ENCODE results near the gene GAA.

Gene GAA

DNA sequence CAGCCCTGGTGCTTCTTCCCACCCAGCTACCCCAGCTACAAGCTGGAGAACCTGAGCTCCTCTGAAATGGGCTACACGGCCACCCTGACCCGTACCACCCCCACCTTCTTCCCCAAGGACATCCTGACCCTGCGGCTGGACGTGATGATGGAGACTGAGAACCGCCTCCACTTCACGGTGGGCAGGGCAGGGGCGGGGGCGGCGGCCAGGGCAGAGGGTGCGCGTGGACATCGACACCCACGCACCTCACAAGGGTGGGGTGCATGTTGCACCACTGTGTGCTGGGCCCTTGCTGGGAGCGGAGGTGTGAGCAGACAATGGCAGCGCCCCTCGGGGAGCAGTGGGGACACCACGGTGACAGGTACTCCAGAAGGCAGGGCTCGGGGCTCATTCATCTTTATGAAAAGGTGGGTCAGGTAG lies 3.6 kb downstream of the GAA start:
- DNase-seq: no peak

DNA sequence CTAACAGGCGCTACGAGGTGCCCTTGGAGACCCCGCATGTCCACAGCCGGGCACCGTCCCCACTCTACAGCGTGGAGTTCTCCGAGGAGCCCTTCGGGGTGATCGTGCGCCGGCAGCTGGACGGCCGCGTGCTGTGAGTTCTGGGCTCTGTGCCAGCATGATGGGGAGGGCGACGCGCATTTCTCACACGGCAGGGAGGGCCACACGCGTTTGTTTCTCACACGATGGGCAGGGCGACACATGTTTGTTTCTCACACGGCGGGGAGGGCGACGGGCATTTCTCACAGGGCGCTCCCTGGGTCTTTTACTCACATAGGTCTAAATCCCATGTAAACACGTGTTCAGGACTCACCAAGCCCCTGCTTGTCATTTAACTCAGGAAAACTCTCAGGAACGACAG lies 4.4 kb downstream of the GAA start:
- DNase-seq: no peak

DNA sequence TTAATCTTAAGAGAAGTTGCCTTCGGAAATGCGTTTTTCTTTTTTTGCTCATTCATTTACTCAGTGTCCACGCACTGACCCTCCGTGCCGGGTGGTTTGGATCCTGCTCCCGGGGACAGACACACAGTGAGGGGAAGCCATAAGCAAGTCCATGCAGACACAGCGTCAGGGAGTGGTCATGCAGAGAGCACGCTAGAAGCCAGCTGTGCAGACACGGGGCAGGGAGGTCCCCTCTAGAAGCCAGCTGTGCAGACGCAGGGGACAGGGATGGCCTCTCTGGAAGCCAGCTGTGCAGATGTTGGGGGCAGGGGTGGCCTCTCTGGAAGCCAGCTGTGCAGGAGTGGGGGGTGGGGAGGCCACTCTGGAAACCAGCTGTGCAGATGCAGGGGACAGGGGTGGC lies 4.8 kb downstream of the GAA start:
- DNase-seq: no peak

DNA sequence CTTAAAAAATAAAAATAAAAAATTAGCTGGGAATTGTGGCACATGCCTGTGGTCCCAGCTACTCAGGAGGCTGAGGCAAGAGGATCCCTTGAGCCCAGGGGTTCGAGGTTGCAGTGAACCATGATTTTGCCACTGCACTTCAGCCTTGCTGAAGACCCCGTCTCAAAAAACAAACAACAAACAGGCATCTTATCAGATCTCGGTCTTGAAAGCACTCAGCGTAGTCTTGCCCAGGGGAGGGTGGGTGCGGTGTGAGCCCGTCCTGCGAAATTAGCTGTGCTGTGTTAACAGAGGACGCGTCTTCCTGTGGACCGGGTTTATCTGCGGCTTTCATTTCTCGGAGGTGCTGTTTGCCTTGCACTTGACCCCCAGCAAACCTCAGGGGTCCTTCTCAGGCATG lies 5.4 kb downstream of the GAA start:
- no peak for DNase-seq

DNA sequence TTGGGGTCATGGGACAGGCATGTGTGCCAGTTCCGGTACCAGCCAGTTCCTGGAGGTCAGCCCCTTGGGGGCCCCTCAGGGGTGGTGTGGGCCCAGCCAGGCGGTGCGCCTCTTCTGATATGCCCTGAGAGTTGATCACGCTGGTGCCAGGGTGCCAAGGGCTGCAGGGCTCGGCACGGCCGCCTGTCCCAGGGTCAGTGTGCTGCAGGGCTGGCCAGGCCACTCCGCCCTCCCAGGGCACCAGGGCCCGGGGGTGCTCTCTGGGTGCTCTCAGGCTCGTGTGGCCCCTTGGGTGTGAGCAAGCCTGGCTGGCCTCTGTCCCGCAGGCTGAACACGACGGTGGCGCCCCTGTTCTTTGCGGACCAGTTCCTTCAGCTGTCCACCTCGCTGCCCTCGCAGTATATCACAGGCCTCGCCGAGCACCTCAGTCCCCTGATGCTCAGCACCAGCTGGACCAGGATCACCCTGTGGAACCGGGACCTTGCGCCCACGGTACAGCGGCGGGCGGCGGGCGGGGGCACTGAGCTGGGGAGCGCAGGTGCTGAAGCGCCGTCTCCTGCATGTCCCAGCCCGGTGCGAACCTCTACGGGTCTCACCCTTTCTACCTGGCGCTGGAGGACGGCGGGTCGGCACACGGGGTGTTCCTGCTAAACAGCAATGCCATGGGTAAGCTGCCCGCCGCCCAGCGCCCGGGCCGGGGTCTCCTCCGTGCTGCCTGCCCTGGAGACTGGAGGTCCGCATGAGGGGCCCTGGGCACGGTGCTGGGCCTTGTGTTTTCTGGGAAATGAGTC lies 6.0 kb downstream of the GAA start:
- DNase-seq: no peak

DNA sequence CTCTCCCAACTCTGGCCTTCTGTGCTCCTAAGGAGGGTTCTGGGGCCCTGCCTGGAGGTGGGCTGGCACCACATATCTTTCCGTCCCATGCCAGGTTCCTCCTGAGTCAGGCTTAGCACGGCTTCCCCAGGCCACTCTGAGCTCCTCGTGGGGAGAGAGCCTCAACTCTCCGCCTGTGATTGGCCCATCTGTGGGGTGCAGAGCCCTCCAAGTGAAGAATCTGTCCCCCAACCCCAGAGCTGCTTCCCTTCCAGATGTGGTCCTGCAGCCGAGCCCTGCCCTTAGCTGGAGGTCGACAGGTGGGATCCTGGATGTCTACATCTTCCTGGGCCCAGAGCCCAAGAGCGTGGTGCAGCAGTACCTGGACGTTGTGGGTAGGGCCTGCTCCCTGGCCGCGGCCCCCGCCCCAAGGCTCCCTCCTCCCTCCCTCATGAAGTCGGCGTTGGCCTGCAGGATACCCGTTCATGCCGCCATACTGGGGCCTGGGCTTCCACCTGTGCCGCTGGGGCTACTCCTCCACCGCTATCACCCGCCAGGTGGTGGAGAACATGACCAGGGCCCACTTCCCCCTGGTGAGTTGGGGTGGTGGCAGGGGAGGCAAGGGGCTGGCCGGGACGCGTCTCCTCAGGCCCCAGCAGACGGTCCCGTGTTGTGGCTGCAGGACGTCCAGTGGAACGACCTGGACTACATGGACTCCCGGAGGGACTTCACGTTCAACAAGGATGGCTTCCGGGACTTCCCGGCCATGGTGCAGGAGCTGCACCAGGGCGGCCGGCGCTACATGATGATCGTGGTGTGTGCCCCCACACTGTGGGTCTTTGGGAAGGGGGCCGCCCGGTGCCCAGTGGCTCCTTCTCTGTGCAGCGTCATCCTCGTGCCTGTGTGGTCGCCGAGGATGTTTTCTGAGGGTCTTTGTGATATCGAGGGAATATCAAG lies 6.9 kb downstream of the GAA start:
- no peak for DNase-seq

DNA sequence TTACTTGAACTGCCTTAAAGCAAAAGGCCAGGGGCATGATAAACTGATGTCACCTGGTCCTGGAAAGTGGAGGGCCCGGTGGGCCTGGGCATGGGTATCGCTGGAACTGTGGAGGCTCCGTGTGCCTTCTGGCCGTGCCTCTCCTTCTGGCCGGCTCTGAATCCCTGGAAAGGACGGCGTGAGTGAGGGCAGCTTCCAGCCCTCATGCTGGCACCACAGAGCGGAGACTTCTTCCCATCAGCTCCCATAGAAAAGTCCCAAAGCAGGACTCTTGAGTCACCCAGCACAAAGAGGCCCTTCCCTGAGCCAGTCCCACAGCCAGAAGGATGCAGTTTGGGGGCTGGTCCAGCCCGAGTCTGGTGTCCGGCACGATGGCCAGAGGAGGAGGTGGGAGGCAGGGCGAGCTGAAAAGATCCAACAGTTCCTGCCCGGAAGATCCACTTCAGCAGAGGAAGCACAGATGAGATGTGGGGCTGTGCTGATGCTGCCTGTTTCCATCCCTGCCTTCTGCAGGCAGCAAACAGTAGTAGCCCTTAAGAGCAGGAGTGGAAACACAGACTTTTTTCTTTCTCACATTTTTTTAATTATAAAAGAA lies 7.8 kb downstream of the GAA start:
- no peak for DNase-seq

DNA sequence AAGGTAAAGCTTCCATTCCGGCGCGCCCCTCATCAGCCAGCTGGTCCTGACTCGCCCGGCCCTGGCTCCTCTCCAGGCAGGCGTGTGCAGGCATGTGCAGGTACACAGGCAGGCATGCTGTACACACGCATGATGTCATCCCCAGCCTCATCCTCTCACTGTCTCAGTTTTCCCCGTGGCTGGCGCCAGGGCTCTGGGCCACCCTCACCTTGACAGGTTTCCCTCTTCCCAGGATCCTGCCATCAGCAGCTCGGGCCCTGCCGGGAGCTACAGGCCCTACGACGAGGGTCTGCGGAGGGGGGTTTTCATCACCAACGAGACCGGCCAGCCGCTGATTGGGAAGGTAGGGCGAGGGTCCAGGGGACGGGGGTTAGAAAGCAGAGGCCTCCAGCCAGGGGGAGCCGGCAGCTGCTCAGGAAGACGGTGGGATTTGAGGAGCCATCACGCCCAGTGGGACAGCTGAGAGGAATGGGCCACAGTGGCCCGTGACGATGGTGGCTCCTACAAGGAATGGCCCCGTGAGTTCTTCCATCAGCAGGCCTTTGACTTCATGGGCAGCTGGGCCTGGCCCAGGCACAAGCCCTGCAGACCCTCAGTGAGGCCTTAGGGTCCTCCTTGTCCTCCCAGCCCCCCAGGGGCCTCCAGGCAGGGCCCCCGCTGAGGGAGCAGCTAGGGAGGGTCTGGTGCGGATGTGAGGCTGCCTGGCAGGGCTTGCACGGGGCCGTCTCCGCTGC lies 8.5 kb downstream of the GAA start:
- no peak for DNase-seq

DNA sequence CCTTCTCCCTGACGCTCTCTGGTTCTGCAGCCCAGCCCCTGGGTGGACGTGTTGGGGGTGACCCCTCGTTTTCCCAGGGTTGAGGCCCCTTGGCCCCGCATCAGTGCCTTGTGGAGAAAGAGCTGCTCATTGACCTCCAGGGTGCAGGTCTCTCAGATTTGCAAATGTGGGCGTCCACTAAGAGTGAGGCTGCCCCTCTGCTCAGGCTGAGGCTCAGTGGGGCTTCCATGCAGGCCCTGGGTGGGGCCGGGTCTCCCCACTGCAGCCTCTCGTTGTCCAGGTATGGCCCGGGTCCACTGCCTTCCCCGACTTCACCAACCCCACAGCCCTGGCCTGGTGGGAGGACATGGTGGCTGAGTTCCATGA lies 9.0 kb downstream of the GAA start:
- DNase-seq: no peak

DNA sequence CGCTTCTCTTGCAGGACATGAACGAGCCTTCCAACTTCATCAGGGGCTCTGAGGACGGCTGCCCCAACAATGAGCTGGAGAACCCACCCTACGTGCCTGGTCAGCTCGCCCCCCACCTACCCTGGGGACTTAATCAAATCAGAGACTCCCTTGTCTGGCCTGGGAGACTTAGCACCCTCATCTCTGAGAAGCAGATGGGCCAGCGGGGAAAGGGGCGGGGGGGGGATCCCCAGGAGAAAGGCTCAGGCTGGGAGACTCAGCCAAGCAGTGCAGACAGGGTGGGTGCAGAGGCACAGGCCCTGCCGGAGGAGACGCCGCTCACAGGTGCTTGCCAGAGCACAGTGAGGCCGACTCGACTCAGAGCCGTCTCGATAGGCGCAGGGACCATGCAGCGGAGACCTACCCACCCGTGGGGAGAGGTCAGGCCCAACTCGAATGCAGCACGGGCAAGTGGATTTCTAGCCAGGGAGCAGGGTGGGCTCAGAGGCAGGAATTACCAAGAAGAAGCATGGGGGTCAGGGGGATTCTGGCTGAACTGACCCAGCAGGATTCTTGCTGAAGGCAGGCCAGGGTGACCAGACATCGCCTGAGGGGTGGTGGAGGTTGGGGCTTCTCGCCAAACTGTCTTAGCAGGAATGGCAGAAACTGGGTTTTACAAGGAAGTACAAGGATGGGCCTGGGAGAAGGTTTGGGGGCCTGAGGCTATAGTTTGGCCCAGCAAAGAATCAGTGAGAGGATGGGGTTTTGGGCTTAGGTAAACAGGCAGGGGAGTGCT lies 9.7 kb downstream of the GAA start:
- DNase-seq: no peak

DNA sequence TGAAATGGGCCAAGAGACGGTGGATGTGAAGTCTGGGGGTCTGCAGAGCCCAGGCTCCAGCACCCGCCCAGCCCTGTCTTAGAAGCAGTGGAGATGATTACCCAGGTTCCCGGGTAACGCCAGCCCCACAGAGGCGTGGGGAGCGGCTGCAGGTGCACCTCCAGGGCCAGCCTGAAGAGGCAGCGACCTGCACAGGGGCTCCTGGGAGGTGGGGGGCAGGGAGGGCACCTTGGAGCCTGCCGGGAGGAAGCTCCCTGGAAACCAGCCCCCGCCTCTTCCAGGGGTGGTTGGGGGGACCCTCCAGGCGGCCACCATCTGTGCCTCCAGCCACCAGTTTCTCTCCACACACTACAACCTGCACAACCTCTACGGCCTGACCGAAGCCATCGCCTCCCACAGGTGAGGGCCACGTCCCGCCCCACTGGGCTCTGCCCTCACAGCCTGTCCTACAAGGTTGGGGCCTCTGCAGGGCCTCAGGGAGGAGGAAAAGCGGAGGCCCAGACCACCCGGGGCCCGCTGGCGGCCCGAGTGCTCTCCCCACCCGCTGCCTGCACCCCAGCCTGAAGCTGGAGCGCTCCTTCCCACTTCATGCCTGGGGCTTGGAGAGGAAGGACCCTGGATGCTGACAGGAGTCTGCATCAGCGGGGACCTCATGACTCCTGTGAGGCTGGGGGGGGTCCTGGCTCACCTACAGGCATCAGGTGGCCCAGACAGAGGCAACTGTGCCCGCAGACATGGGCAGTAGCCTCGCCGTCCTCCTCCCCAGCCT lies 10.5 kb downstream of the GAA start:
- no peak for DNase-seq

DNA sequence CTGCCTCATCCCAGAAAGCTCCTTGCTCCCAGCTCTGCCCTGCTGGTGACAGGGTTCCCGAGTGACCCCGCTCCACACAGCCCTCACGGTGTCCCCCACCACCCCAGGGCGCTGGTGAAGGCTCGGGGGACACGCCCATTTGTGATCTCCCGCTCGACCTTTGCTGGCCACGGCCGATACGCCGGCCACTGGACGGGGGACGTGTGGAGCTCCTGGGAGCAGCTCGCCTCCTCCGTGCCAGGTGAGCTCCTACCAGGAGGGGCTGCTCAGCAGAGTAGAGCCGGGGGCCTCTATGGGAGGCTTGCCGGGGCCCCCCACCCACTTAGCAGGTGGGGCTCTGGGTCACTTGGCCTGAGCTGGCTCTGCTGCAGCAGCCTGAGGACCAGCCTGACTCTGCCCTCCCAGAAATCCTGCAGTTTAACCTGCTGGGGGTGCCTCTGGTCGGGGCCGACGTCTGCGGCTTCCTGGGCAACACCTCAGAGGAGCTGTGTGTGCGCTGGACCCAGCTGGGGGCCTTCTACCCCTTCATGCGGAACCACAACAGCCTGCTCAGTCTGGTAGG lies 11.2 kb downstream of the GAA start:
- DNase-seq: no peak

DNA sequence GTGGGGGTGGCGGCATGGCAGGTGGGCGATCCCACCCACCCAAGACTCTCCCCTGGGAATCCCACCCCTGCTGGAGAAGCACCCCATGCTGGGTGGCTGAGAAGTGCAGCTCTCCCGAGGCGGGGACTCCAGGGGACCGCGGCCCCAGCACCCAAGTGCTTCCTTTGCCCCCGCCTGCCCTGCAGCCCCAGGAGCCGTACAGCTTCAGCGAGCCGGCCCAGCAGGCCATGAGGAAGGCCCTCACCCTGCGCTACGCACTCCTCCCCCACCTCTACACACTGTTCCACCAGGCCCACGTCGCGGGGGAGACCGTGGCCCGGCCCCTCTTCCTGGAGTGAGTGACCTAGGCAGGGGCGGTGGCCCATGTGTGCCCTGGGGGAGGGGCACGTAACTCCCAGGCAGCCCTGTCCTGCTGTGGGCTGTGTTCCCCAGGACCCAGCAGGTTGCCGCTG lies 11.7 kb downstream of the GAA start:
- DNase-seq: no peak

DNA sequence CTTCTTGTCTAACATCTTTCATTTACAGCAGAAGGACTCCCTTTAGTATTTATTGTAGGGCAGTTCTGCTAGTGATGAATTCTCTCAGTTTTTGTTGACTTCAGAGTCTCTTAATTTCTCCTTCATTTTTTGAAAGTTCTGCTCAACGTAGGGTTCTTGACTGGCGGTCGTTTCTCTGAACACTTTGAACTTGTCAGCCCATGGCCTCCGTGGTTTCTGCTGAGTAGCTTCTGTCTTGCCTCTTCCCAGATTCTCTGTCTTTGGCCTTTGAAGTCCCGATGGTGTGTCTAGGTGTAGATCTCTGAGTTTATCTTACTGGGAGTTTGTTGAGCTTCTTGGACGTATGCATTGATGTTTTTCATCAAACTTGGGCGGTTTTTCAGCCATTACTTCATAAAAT lies 13.4 kb downstream of the GAA start:
- no peak for DNase-seq

DNA sequence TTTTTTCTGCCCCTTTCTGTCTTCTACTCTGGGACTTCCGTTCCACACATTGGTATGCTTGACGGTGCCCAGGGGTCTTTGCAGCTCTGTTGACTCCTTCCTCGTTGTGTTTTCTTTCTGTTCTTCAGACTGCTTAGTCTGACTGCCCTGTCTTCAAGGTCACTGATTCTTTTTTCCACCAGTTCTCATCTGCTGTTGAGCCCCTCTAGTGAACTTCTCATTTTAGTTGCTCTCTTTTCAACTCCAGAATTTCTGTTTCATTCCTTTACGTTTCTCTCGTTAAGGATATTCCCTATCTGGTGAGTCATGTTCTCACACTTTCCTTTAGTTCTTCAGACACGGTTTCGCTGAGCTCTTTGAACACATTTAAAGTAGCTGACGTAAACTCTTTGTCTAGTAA lies 13.8 kb downstream of the GAA start:
- no peak for DNase-seq

DNA sequence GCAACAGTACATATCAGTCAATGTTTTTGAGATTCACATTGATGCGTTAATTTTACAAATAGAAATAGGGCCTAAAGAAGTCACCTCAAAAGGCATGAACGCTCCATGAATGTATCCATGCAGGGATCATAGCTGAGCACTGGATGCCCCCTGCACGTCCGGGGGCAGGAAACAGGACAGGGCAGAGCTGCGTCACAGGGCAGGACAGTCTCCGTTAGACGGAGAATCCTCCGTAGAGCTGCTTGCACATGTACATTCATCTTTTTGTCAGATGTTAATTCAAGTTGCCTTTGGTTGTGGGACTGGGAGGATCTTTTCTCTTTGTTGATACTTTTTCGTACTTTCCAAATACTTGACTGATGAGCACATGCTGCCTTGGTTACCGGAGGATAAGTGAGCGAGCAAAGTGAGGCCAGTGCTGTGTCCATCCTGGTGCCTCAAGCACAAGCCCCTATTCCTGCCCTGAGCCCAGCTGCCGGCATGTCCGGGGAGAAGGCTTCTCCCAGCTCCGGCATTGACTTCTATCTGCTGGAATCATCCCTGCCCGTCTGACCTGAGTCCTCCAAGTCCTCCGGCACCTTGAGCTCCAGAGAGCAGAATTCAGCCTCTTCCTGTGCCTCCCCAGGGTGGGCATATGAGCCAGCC lies 15.0 kb downstream of the GAA start:
- DNase-seq: no peak

DNA sequence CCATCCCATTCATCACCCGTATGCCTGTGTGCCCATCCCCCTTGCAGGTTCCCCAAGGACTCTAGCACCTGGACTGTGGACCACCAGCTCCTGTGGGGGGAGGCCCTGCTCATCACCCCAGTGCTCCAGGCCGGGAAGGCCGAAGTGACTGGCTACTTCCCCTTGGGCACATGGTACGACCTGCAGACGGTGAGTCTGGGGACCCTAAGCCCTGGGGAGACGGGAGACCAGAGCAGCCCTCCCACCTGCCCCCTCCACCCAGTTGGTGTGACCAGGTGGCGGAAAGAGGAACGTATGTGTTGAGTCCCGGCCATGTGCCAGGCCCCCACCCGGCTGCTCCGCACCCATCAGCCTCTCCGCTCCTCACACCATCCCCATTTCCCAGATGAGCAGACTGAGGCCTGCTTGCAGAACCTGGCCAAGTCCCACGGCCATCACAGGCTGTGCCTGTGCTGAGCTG lies 15.6 kb downstream of the GAA start:
- DNase-seq: no peak

DNA sequence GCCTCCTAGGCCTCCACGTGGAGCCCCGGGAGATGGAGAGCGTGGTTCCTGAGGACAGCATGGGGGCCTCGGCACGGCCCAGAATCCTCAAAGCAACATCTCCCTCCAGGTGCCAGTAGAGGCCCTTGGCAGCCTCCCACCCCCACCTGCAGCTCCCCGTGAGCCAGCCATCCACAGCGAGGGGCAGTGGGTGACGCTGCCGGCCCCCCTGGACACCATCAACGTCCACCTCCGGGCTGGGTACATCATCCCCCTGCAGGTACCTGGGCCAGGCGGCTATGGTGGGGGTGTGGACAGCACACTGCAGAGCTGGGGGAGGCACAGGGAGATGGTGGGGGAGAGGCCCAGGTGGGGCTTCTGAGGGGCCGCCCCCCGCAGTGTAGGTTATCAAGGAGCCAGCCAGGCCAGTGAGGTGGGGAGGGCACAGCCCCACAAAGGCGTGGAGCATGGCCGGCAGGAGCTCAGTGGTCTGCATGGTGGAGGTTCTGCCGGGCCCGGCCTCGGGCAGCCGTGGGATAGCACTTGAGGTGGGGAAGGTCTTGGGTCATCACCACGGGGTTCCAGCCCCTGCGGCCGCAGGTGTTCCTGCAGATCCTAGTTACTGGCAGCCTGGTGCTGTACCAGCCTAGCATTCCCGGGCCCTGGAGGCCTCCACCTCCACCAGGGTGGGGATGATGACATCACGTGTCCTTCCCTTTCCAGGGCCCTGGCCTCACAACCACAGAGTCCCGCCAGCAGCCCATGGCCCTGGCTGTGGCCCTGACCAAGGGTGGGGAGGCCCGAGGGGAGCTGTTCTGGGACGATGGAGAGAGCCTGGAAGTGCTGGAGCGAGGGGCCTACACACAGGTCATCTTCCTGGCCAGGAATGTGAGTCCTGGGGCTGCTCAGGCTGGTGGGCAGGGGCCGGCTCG lies 16.4 kb downstream of the GAA start:
- no peak for DNase-seq

DNA sequence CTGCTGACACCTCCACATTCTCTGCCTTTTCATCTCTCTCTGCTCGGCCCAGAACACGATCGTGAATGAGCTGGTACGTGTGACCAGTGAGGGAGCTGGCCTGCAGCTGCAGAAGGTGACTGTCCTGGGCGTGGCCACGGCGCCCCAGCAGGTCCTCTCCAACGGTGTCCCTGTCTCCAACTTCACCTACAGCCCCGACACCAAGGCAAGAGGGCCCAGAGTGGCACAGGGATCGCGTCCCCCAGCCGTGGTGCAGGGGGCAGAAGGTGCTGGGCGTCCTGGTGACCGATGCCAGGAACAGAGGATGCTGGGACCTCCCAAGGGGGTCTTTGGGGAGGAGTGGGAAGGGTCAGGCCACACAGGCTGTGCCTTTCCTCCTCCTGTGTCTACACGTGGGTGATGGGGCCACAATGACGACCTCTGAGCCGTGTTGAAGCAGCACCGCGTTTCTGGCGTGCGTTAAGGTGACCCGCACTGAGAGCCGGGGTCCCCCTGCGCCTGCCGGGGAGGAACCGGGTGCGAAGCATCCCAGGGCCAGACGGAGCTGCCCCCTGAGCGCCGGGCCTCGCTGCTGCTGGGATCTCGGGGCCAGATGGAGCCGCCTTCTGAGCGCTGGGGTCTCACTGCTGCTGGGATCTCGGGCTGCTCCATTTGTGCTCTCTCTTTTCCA lies 17.4 kb downstream of the GAA start:
- DNase-seq: no peak

All from NCI-H2081 treated with DMSO at 0.1 percent for 48 hours (cell line).